ENCODE data around the gene RAB8A. TPM values are rescaled to one million over a fixed set of nuclear protein-coding genes. Genes with fewer than 3 reads are reported as not detected.

Gene RAB8A
- total and polyA plus RNA-seq, 9 of the 15 experiments (the other 6 are each of a cell fraction or from before 2014, with no cell fraction given), result 11.2 to 102 (median 53.2) TPM

GRCh38 chr19:16077984-16078758 is 33.5 kb upstream of the RAB8A start (continued):
- TF ChIP-seq REST (IDR thresholded peaks at IDR 0.05; ENCODE audit: borderline replicate concordance) (no peak), REST (CRISPR knock-in tag; IDR thresholded peaks at IDR 0.05; ENCODE audit: low read depth) (0 out of 2 replicates have a peak, but pooled peaks have one; percentile 32), MCM3 (IDR thresholded peaks at IDR 0.05) (no peak), HNRNPLL (IDR thresholded peaks at IDR 0.05; ENCODE audit: low read depth, low read length, poor library complexity, severe bottlenecking) (no peak), NR4A1 (CRISPR knock-in tag; IDR thresholded peaks at IDR 0.05) (no peak), NR4A1 (tag; IDR thresholded peaks at IDR 0.05) (no peak), NCOA2 (IDR thresholded peaks at IDR 0.05; ENCODE audit: partially characterized antibody in 2 of 2) (no peak), ZBTB34 (CRISPR knock-in tag; IDR thresholded peaks at IDR 0.05) (no peak), THRAP3 (IDR thresholded peaks at IDR 0.05; ENCODE audit: borderline replicate concordance) (no peak), SMAD4 (CRISPR knock-in tag; conservative IDR thresholded peaks at IDR 0.05) (no peak), LCOR (CRISPR knock-in tag; IDR thresholded peaks at IDR 0.05) (no peak), ZBTB49 (CRISPR knock-in tag; IDR thresholded peaks at IDR 0.05; ENCODE audit: borderline replicate concordance) (no peak), OTX1 (CRISPR knock-in tag; IDR thresholded peaks at IDR 0.05) (peak; percentile 54; the same call in 1 of the 2 replicates), ZBTB7A (IDR thresholded peaks at IDR 0.05; ENCODE audit: borderline replicate concordance, control insufficient read depth, low read depth, low read length) (no peak)
